HG03097 (cell line): ENCODE measurements around the gene INTS6L.
"Not testable (repeated sequence)": the region's sequence is repeated elsewhere in the genome, so short reads cannot be mapped to it uniquely, and the experiment has no call there.

ENCODE experiments used
- ATAC-seq: cut with Tn5 transposase; IDR thresholded peaks from one replicate; pipeline ENCODE4 v1.9.1; 2021; ENCODE audit not compliant: unreplicated experiment, low FRiP score

INTS6L gene

DNA sequence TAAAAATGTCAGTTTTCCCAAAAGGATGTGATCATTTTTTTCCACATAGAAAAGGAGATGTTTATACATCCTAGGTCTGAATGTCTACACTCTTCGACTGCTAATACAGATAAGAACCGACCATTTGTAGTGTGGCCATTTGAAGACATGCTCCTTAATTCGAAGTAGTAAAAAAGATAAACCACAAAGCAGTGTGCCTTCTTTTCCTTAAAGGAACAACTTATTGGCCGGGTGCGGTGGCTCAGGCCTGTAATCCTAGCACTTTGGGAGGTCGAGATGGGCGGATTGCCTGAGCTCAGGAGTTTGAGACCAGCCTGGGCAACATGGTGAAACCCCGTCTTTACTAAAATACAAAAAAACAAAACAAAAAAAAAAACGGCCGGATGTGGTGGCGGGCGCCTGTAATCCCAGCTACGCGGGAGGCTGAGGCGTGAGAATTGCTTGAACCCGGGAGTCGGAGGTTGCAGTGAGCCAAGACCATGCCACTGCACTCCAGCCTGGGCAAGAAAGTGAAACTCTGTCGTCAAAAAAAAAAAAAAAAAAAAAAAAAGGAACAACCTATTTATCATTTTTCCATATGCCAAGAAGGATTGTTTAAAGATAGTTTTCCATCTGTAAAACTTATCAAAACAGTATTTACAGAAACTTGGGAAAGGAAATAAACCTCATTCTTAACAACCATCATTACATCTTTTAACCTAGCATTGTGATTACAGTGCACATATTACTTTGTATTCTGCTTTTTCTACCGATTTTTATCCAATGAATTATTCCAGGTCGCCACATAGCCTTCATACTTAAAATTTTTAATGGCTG lies 2.6 kb downstream of the INTS6L start:
- ATAC-seq, result no peak

DNA sequence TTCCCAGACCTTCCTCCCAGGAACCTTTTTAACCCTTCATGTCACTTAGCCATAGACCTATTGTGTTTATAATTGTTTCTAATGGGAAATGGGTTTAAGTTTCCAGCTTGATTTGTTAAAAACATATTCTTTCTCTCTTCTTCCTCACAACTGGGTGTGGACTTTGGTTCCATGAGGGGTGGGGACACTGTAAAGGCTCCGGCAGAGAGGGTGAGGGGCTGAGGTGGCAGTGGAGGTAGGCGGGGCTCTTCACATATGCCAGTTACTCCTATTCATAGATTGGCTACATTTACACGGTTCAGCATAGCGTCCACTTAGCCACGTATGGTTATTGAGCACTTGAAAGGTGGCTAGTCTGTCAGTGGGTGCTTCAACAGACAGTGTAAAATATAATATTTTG lies 7.8 kb downstream of the INTS6L start:
- ATAC-seq, result no peak

DNA sequence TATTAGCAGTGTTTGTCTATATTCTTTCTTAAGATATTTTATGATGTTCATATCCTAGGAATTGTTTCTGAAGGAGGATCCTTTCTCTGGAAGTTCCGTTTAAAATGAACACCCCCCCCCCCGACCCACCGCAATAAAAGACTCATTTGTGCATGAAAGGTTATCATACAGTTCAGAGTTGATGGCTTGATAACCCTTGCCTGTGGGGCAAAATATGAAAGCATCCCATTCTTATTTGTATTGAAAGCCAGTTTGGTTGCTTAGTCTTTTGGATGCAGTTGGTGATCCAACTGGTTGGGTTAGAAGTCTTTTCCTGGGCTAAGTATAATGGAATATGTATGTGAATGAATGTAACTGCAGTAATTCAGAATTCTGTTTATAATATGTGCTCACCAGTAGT lies 8.3 kb downstream of the INTS6L start:
- no peak for ATAC-seq

DNA sequence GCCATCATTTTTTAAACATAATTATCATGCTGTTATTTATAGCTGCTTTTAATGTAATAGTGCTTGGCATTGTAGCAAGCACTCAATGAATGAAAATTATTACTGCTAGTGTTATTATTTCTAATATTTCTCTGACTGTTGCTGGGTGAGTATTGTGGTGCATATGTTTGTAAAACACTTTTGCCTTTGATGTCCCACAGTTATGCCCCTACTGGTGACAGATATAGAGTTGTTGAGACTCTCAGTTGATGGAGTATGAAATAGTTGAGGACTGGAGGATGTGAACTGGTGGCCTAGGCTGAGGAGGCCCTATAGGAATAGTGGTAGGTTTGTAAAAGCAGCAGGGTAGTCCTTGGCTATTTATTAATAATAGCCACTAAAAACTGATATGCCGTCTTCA lies 9.6 kb downstream of the INTS6L start:
- ATAC-seq, result no peak

DNA sequence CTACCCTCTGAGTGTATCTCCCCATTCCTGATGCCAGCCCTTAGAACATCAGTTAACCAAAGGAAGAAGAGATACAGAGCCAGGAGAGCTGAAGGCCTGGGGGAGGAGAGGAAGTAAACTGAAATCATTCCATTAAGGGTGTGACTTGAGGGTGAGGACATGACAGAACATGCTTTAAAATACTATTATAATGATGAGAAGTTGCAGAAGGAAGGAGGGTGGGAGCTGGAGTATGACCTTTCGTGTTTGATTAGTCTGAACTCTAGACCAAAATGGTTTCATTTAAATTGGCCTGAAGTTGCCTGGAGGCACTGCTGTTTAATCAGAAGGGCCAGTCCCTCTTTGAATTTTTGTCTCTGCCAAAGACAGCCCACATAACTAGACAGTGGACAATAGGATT lies 11.4 kb downstream of the INTS6L start:
- no peak for ATAC-seq

DNA sequence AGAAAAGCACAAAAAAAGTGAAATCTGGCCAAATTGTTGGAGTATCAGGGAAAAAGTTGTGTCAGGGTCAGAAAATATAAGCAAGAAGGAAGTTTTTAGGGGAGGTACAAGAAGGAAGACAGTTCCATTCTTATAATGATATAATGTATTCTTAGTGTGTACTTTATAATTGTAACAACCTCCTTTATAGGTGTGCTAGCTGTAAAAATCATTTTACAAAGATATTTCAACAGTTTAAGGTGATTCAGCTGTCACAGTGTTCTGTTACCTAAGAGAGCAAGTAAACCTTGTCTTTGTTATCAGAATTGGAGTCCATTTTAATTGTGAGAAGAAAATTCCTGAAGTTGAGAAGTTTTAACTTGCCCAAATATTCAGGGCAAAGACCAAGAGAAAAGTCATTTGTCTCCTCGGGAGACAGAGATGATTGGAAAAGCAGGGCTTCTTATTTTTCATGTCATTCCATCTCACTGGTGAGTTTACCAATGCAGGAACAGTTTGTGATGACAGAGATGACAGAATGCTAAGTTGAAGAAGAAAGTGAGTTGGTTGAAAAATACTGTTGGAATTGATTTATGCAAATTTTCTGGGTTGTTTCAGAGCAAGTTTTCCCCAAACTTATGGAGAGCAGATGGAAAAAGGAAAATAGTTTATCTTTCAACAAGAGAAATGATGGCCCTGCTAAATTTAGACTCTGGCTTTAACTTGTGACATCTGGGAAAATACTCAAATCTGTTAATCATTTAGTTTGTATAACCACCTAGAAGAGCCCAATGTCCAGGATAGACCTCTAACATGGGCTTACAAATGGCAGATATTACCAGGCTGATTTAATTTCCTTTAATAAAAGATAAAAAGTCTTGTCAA lies 14.8 kb downstream of the INTS6L start:
- ATAC-seq, result no peak

DNA sequence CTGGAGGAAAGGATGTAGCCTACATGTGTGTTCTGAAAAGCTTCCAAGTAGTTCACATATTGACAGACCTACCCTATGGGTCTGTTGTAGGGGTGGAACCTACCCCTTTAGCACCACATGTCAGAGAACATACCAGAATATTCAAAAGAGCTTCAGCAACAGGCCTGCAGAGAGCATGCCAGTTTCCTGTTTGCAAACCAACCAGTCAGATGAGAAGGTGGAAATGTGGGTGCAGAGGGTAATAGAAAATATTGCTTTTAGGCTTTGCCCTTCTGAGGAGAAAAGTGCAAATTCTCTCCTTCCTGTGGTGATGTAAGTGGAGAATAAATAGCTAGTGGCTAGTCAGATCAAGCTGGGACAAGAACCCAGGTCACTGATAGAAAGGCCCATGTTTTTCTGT lies 16.4 kb downstream of the INTS6L start:
- ATAC-seq, result peak; percentile 59

DNA sequence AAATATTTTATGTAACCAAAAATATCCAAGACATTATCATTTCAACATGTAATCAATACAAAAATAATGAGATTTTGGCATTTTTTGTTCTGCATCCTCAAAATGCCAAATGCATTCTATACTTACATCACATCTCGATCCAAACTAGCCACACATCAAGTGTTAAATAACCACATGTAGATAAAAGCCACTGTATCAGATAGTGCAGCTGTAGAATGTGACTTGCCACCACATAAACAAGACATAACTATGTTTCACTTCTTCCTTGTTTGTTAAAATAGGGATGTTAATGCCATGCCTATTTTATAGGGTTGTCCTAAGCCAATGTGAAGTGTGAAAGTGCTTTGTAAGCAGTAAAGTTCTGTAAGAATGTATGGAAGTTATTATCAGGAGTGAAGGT lies 20.9 kb downstream of the INTS6L start:
- ATAC-seq, result no peak

DNA sequence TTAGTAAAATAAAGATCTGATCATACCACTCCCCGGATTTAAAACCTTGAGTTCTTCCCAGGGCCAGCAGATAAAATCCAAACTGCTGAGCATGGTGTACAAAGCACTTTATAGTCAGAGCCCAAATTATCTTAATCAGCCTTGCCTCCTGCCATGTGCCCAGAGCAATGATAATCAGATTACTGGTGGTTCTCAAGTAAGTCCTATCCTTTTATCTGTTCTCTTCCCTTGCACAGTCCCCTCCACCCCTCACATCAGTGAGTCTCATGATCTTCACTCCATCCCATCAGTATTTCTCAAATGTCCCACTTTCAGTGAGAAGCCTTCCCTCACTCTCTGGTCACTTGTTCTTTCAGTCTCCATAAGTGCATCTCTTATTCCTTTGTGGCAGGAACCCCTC lies 22.7 kb downstream of the INTS6L start:
- no peak for ATAC-seq

DNA sequence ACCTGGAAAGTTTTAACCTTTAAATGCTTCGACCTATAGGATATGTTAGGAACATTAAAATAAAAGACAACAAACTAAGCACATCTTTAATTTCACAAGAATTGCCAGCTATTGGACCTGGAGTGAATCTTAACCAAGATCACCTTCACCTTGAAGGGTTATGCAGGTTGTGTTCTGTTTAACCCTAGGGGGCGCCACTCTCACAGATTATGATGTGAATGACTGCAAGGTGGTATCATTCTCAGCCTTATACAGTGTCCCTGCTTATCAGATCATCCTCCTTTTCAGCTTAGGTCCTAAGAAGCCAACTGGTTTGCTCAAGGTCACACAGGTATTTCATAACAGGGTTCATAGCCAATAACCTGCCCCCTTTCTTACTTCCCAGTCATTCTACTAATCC lies 23.5 kb downstream of the INTS6L start:
- ATAC-seq, result no peak

DNA sequence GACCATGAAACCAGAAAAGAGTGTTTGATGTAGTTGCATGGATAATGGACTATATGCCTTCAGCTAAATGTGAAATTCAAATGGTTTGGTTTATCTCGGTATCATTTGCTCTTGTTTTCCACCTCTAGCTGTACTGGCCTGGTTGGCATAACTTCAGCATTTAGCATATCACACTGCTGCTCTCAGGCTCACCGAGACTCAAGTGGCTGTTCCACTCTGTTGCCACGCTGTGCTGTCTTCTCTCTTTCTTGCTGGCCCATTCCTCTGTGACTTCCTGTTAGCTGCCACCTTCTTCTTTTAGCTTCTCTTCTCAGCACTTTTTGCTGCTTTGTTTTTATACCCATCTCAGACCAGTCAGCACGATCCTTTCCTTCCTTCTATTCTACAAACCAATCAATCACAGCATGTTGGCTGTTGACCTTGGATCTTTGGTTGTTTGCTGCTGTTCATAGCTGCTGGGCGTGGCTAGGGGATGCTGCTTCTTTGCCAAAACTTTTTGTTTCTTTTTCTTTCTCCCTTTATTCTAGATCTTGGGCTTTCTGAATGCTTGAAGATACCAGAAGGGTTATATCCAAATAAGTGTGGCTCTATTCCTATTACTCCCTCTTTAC lies 24.0 kb downstream of the INTS6L start:
- ATAC-seq, result no peak

DNA sequence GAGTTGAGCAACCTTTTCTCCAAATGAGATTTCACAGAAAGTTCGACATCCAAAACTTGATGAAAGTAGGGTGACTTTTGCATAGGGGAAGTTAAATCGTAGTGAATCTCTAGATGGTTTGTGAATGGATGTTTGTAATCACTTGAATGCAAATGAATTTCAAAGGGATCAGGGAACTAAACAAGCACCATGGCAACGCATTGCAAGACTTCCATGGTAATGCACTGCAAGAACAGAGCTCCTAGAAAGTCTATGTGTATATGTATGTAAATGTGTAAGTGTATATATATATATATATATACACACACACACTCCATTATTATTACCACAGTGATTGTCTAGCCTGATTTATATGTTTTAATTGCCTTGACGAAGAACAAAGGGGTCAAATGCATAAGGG lies 27.3 kb downstream of the INTS6L start:
- no peak for ATAC-seq

DNA sequence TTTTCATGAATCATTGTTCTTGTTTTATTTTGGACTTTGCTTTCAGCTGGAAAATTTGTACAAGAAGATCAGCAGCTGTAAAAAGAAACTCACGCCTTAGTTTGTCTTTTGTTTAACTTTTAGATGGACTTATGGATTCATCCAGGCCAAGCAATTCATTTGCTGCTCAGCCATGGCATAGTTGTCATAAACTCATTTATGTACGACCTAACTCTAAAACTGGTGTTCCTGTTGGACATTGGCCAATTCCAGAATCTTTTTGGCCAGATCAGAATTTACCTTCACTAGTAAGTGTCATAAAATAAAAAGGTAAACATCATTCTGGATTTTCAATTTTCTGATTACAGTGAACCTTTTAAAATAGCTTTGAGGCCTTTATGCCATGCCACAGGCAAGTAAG lies 29.1 kb downstream of the INTS6L start:
- no peak for ATAC-seq

DNA sequence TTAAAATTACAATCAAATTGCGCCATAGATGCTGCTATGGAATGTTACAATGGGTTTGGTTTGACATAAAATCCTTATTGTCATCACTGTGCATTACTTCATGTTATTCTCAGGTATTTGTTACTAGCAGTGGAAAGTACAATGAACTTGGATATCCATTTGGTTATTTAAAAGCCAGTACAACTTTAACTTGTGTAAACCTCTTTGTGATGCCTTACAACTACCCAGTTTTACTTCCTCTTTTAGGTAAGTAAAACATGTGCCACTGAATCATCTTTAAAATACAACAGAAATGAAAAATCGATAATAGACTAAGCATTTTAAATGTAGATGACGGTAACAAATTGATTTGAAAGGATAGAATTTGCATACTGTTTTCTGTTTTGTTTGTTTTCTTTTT lies 35.6 kb downstream of the INTS6L start:
- ATAC-seq, result no peak

DNA sequence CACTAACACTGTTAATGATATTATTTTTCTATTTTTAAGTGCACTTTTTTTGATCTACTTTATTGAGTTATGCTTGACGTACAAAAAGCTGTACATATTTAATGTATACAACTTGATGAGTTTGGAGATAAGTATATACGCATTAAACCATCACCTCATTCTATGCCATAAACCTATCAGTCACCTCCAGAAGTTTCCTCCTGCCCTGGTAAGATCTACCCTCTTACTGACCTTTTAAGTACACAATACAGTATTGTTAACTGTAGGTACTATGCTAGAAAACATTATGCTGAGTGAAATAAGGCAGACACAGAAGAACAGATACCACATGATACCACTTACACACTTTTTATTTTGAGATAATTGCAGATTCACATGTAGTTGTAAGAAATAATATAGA lies 36.9 kb downstream of the INTS6L start:
- no peak for ATAC-seq

DNA sequence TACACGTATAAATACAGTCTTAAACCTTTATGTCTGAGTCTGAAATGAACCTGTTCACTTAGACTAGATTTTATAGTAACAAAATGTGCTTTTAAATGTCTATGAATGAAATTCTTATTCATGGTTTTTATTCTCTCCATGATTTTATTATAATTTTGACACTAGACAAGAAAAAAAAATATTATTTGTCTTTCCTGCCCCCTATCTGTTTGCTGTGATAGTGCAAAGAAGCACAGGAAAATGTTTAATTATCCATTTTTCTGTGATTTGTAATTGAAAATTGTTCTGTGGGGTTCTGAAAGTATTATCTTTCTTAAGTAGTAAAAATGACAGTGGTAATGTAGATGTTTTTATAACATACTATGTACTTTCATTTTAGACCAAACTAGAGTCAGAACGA lies 52.0 kb downstream of the INTS6L start:
- no peak for ATAC-seq

DNA sequence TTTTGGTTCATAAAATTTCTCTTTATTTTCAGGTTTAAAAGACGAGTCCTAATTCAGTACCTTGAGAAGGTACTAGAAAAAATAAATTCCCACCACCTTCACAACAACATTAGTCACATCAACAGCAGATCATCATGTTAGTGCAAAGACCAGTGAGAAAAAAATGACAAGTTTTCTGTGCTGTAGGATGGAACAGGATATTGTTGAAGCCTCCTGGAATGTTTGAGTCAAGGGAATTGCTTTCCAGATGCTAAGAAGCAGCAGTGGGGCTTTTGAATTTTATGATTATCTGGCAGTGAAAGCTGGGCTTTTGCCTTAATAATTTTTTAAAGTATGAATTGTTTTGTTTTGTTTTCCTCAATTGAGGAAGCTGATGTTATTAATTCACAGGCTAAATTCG lies 61.0 kb downstream of the INTS6L start:
- no peak for ATAC-seq

DNA sequence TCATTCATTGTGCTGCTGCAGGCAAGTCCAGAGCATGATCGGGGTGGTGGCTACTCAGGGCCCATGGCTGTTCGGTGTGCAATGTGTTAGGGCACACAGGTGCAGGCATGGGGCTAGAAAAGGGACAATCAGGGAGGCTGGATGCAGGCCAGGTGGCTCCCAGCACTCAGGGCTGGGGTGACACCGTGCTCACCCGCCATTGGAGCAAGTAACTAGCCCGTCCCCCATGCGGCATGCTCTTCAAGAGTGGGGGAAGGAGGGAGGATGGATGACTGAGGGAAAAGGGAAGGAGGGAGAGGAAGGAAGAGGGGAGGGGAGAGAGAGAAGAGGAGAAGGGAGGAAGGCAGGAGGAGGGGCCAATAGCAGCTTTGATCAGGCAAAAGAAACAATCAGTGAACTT lies 64.7 kb downstream of the INTS6L start:
- no peak for ATAC-seq

DNA sequence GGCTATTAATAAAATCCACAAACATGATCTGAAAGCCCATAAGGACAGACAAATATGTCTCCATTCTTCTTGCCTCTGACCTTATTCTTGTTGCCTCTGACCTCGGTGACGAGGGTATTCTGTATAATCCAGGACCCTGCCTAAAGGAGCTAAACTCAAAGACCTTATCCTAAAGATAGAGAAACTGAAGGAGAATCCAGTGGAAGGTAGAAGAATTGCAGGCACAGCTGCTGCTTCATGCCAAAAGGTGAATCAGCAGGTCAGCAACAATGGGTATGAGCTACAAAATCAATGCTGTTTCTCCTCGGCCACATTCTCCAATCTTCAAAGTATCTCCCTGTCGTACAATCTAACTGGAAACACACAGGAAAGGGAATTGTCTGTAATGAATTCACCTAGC lies 71.4 kb downstream of the INTS6L start:
- ATAC-seq, result no peak

DNA sequence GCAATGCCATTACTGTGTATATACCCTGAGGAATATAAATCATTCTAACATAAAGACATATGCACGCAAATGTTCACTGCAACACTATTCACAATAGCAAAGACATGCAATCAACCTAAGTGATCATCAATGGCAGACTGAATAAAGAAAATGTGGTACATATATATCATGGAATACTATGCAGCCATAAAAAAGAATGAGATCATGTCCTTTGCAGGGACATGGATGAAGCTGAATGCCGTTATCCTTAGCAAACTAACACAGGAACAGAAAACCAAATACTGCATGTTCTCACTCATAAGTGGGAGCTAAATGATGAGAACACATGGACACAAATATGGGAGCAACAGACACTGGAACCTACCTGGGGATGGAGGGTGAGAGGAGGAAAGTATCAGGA lies 73.6 kb downstream of the INTS6L start:
- ATAC-seq, result not testable (repeated sequence)

DNA sequence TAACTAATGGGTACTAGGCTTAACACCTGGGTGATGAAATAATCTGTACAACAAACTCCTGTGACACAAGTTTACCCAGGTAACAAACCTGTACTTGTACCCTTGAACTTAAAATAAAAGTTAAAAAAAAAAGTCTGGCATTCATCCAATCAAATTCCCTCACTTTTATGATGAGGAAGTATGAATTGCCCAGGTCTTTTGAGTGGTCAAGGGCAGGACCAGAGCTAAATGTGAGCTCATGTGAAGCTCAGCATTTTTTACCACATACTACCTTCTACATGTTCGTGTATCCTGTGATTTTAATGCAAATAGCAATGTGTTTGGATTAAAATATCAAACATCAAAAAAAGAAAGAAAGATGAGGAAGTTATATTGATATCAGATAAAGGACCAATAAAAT lies 74.0 kb downstream of the INTS6L start:
- not testable (repeated sequence) for ATAC-seq

DNA sequence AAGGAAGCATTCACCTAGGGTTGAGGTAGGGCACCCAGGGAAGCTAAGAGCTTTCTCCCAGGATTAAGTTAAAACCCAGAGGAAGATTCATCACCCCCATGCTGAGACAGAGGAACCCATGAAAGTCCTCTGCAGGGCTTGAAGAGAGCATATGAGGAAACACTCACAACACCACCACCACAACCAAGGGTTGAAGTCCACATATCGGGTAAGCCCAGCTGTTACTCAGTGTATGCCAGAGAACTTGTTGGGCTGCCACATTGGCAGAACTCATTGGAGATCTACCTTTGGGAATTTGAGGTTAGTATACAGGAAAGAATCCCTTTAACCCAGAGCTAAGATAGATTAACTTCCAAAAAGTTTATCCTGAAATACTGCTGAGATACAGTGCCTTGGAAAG lies 75.1 kb downstream of the INTS6L start:
- ATAC-seq, result no peak
